A549 (cell line): ENCODE data around the gene ZNF423.

Experiments
- CHD2 ChIP-seq: fragments of 150-350 bp; IDR thresholded peaks from 2 replicates; pipeline ENCODE4 v1.6.1; 2014; ENCODE audit warnings: low read length; ENCODE audit not compliant: partially characterized antibody
- CHD4 ChIP-seq: fragments of 200-600 bp; sonication (generic); IDR thresholded peaks from 2 replicates; pipeline ENCODE4 v1.6.1; 2016; ENCODE audit warnings: antibody characterized with exemption, mild to moderate bottlenecking, borderline replicate concordance
- EHF ChIP-seq: fragments of 250-450 bp; sonication (Bioruptor Pico); IDR thresholded peaks from 2 replicates; pipeline ENCODE4 v1.5.0; 2020; ENCODE audit warnings: mild to moderate bottlenecking
- HOXA7 ChIP-seq: fragments of 250-450 bp; sonication (Bioruptor Pico); IDR thresholded peaks from 2 replicates; pipeline ENCODE4 v1.5.0; 2020; ENCODE audit warnings: mild to moderate bottlenecking, moderate library complexity
- HOXB5 ChIP-seq: fragments of 250-450 bp; sonication (Bioruptor Pico); IDR thresholded peaks from 2 replicates; pipeline ENCODE4 v1.5.0; 2020; ENCODE audit warnings: mild to moderate bottlenecking, moderate library complexity
- MAFK ChIP-seq: fragments of 450-650 bp; IDR thresholded peaks from 2 replicates; pipeline ENCODE4 v1.6.1; 2014; ENCODE audit not compliant: partially characterized antibody
- PHF8 ChIP-seq: fragments of 200-600 bp; sonication (generic); IDR thresholded peaks from 2 replicates; pipeline ENCODE4 v1.6.1; 2016; ENCODE audit warnings: low read depth, mild to moderate bottlenecking, antibody characterized with exemption, moderate library complexity, borderline replicate concordance
- POLR2A ChIP-seq: IDR thresholded peaks from 2 replicates; pipeline ENCODE4 v1.6.1; 2012; ENCODE audit warnings: mild to moderate bottlenecking, low read length
- REST ChIP-seq: fragments of 200-600 bp; sonication (generic); IDR thresholded peaks from 2 replicates; pipeline ENCODE4 v1.6.1; 2016; ENCODE audit warnings: antibody characterized with exemption, mild to moderate bottlenecking, moderate library complexity
- TF ChIP-seq, protein P1 (sequence below): fragments of >200 bp; sonication (Bioruptor Twin); formaldehyde crosslinking; IDR thresholded peaks from 3 replicates; pipeline ENCODE4 v1.5.1; 2016
- TF ChIP-seq, protein P2 (sequence below): IDR thresholded peaks from 2 replicates; pipeline ENCODE4 v1.6.1; 2012

GRCh38 chr16:49580751-49581303 lies 275.1 kb downstream of the ZNF423 start:
- TF ChIP-seq HOXA7 (CRISPR knock-in tag) (no peak), REST (no peak), EHF (CRISPR knock-in tag) (no peak), MAFK (no peak), HOXB5 (CRISPR knock-in tag) (no peak), PHF8 (no peak), POLR2A (no peak), CHD2 (no peak), CHD4 (no peak)
- TF ChIP-seq, protein P1, sequence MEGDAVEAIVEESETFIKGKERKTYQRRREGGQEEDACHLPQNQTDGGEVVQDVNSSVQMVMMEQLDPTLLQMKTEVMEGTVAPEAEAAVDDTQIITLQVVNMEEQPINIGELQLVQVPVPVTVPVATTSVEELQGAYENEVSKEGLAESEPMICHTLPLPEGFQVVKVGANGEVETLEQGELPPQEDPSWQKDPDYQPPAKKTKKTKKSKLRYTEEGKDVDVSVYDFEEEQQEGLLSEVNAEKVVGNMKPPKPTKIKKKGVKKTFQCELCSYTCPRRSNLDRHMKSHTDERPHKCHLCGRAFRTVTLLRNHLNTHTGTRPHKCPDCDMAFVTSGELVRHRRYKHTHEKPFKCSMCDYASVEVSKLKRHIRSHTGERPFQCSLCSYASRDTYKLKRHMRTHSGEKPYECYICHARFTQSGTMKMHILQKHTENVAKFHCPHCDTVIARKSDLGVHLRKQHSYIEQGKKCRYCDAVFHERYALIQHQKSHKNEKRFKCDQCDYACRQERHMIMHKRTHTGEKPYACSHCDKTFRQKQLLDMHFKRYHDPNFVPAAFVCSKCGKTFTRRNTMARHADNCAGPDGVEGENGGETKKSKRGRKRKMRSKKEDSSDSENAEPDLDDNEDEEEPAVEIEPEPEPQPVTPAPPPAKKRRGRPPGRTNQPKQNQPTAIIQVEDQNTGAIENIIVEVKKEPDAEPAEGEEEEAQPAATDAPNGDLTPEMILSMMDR, result no peak
- TF ChIP-seq, protein P2, sequence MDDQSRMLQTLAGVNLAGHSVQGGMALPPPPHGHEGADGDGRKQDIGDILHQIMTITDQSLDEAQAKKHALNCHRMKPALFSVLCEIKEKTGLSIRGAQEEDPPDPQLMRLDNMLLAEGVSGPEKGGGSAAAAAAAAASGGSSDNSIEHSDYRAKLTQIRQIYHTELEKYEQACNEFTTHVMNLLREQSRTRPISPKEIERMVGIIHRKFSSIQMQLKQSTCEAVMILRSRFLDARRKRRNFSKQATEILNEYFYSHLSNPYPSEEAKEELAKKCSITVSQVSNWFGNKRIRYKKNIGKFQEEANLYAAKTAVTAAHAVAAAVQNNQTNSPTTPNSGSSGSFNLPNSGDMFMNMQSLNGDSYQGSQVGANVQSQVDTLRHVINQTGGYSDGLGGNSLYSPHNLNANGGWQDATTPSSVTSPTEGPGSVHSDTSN, result no peak
